HFFc6 (cell line): Measurements from ENCODE around the gene USP7. TPM values are rescaled to one million over a fixed set of nuclear protein-coding genes. Genes with fewer than 3 reads are reported as not detected.
A peak's percentile ranks its signal among the peaks of the same experiment; 100 is the strongest.
"Not testable (repeated sequence)": the region's sequence is repeated elsewhere in the genome, so short reads cannot be mapped to it uniquely, and the experiment has no call there.

ENCODE experiments used
- DNase-seq: peaks from one replicate; pipeline ENCODE4 v3.0.0-alpha.2; 2018
- H3K27ac Mint-ChIP-seq: 2 replicates; pipeline ENCODE4 v1.8.0; 2020; ENCODE audit warnings: mild to moderate bottlenecking, mixed read lengths
- H3K27me3 Mint-ChIP-seq: 2 replicates; pipeline ENCODE4 v1.8.0; 2021; ENCODE audit warnings: mild to moderate bottlenecking, moderate library complexity, mixed read lengths; ENCODE audit not compliant: insufficient read depth
- H3K36me3 Mint-ChIP-seq: 2 replicates; pipeline ENCODE4 v1.8.0; 2021; ENCODE audit warnings: low read depth, mixed read lengths
- H3K4me1 Mint-ChIP-seq: 2 replicates; pipeline ENCODE4 v1.8.0; 2020; ENCODE audit warnings: low read depth, mixed read lengths
- H3K4me3 Mint-ChIP-seq: 2 replicates; pipeline ENCODE4 v1.8.0; 2020; ENCODE audit warnings: mild to moderate bottlenecking, moderate library complexity, mixed read lengths
- H3K9me3 Mint-ChIP-seq: 2 replicates; pipeline ENCODE4 v1.8.0; 2020; ENCODE audit warnings: mild to moderate bottlenecking, mixed read lengths
- total RNA-seq, 6 experiments: library from RNA; stranded (reverse); fragmentation: NEBNext Ultra II Directional; extraction: Animal tissue kit (Norgen Biotek cat#: 25700); gene quantifications; 2 replicates in 1 of 6; 3 replicates in 5 of 6; pipeline ENCODE4 v1.2.3, GENCODE V29; 2021
- TF ChIP-seq, protein P1 (sequence below): fragments of 200-600 bp; sonication (generic); IDR thresholded peaks from 2 replicates; pipeline ENCODE4 v1.5.0; 2021; ENCODE audit warnings: antibody characterized with exemption, mild to moderate bottlenecking

Gene USP7
- total RNA-seq, 6 experiments from 2014 or later: 80.1 to 93.4 (median 89.5) TPM

GRCh38 chr16:8872071-8872470 lies 91.6 kb downstream of the USP7 start:
- H3K27ac Mint-ChIP-seq: no peak overlapping the region
- H3K27me3 Mint-ChIP-seq: peaks cover 3% of the 10 kb centered on the region; the same call in 1 of the 2 replicates
- no peak for DNase-seq
- no peaks in the 10 kb centered on the region for H3K9me3 Mint-ChIP-seq
- no peaks in the 10 kb centered on the region for H3K36me3 Mint-ChIP-seq
- H3K4me1 Mint-ChIP-seq: peaks cover 23% of the 10 kb centered on the region
- H3K4me3 Mint-ChIP-seq: no peak overlapping the region
- TF ChIP-seq, protein P1, sequence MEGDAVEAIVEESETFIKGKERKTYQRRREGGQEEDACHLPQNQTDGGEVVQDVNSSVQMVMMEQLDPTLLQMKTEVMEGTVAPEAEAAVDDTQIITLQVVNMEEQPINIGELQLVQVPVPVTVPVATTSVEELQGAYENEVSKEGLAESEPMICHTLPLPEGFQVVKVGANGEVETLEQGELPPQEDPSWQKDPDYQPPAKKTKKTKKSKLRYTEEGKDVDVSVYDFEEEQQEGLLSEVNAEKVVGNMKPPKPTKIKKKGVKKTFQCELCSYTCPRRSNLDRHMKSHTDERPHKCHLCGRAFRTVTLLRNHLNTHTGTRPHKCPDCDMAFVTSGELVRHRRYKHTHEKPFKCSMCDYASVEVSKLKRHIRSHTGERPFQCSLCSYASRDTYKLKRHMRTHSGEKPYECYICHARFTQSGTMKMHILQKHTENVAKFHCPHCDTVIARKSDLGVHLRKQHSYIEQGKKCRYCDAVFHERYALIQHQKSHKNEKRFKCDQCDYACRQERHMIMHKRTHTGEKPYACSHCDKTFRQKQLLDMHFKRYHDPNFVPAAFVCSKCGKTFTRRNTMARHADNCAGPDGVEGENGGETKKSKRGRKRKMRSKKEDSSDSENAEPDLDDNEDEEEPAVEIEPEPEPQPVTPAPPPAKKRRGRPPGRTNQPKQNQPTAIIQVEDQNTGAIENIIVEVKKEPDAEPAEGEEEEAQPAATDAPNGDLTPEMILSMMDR: no peak

GRCh38 chr16:8869988-8870241 lies 93.8 kb downstream of the USP7 start:
- not testable (repeated sequence) for H3K4me3 Mint-ChIP-seq, H3K27me3 Mint-ChIP-seq, H3K36me3 Mint-ChIP-seq, DNase-seq, H3K9me3 Mint-ChIP-seq, H3K27ac Mint-ChIP-seq
- peaks cover 41% of the 10 kb centered on the region for H3K4me1 Mint-ChIP-seq

DNA sequence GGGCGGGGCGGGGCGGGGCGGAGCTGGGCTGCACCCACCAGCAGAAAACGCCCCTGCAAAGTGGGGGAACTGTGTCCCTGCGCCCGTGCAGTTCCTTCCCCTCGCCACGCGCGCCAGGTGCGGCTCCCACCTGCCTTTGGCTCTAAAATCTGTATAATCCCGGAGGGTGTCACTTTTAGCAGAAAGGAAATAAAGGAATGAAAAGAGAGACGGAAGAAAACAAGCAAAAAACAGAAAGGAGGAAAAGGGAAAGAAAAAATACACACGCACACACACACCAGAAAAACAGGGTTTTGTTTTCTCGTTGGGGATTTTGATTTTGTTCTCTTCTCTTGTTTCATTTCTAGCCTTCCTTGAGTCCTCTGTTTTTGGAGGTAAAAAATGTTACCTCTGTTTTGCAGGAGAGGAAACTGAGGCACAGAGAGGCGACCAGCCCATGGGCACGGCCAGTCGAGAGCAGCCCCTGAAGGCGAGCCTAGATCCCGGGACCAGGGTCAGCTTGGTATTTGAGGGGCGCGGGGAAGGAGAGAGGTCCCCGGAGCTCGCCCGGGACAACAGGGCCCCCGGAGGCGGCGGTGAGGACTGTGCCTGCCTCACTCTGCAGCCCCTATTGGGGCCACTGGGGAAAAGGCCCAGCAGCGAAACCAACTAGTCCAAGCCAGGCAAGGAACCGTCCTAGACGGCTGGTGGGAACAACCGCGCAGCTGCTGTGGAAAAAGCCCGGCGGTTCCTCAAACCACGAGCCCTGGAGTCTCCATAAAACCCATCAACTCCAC lies 94.3 kb downstream of the USP7 start:
- DNase-seq: no peak
- H3K9me3 Mint-ChIP-seq: no peaks in the 10 kb centered on the region
- peaks cover 47% of the 10 kb centered on the region for H3K4me1 Mint-ChIP-seq
- peak overlapping the region; percentile 86 for H3K4me3 Mint-ChIP-seq
- H3K27ac Mint-ChIP-seq: peak overlapping the region; percentile 66
- H3K36me3 Mint-ChIP-seq: no peaks in the 10 kb centered on the region
- TF ChIP-seq, protein P1: peak; percentile 7; the same call in 1 of the 2 replicates
- H3K27me3 Mint-ChIP-seq: peaks cover 4% of the 10 kb centered on the region

DNA sequence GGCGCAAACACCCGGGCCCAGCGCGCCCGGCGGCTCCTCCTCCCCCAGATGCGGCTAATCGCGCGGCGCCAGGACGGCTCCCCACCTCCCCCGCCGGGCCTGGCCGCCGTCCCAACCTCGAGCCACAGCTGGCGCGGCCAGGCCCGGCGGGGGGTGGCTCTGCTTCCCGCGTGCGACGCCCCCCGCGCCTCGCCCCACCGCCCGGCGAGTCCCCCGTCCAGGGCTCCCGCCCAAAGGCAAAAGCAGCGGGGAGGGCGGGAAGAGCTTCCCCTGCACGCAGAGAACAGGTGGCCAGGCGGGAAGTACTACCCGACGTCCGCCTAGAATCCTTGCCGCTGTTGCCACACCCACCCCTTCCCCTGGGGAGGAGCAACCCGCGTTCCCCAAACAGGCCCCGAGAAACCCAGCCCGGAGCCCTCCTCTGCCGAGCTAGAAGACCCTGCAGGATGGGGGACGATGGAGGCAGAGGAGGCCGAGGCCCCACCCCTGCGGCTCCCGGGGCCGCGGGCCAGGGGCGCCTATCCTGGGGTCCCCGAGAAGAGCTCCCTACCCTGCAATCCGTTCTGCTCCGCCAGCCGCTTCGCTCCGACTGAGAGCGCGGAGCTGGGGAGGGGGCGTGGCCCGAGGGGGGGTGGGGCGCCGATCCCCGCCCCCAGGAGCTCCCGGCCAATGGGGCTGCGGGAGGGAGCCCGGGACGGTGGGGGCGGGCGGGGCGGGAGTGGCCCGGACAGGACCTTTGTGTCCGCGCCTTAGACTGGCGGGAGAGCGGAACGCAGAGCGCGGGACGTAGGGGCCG lies 95.1 kb downstream of the USP7 start, which contains the start of gene CARHSP1:
Gene CARHSP1 (minus strand): TSS at position 591 of the 796 bp plus-strand sequence. CDS start 9,678 bp downstream, outside the sequence.
- no peaks in the 10 kb centered on the region for H3K36me3 Mint-ChIP-seq
- peak within 1 kb of the TSS; percentile 81 for H3K27ac Mint-ChIP-seq
- H3K9me3 Mint-ChIP-seq: no peaks in the 10 kb centered on the region
- H3K27me3 Mint-ChIP-seq: peaks cover 7% of the 10 kb centered on the region
- TF ChIP-seq, protein P1: no peak
- peaks cover 54% of the 10 kb centered on the region for H3K4me1 Mint-ChIP-seq
- DNase-seq: peak; percentile 71
- H3K4me3 Mint-ChIP-seq: peak within 1 kb of the TSS; percentile 92

GRCh38 chr16:8867932-8868415 lies 95.7 kb downstream of the USP7 start:
- no peaks in the 10 kb centered on the region for H3K9me3 Mint-ChIP-seq
- no peaks in the 10 kb centered on the region for H3K36me3 Mint-ChIP-seq
- peak overlapping the region; percentile 92 for H3K4me3 Mint-ChIP-seq
- H3K27ac Mint-ChIP-seq: peak overlapping the region; percentile 81
- TF ChIP-seq, protein P1: no peak
- peaks cover 7% of the 10 kb centered on the region for H3K27me3 Mint-ChIP-seq
- H3K4me1 Mint-ChIP-seq: peaks cover 56% of the 10 kb centered on the region
- DNase-seq: no peak
